Body of pancreas (tissue), 4 donors: ENCODE measurements around the gene ACIN1.

Experiments used
- CTCF ChIP-seq, 7 experiments: fragments of 450-650 bp in 4 of 7; fragments of 200-600 bp in 3 of 7; sonication (generic) in 3 of 7; IDR thresholded peaks; one replicate each; pipeline ENCODE4 v1.5.1; 2016 to 2019; ENCODE audit warnings: antibody characterized with exemption in 7 of 7
- POLR2A ChIP-seq, 3 donors: fragments of 450-650 bp; IDR thresholded peaks; one replicate each; pipeline ENCODE4 v1.6.1; 2016; ENCODE audit warnings: antibody characterized with exemption in 3 of 3, mild to moderate bottlenecking in 2 of 3

GRCh38 chr14:23043754-23044153 is 51.2 kb downstream of the ACIN1 start:
- TF ChIP-seq CTCF (IDR thresholded peaks at IDR 0.05) (no peak), POLR2A (IDR thresholded peaks at IDR 0.05) (no peak)
